HG03571 (cell line): Measurements from ENCODE around the gene GSG1L.

Experiments used
- ATAC-seq: cut with Tn5 transposase; IDR thresholded peaks from one replicate; pipeline ENCODE4 v1.9.1; 2021; ENCODE audit not compliant: unreplicated experiment

The GSG1L gene

GRCh38 chr16:28092721-28093384, 29.3 kb upstream of the GSG1L start:
- no peak for ATAC-seq

- no peak for ATAC-seq
Observed at GRCh38 chr16:28091656-28092055, 28.1 kb upstream of the GSG1L start.

- ATAC-seq = no peak
Observed at GRCh38 chr16:28090646-28091377, 27.3 kb upstream of the GSG1L start.

- ATAC-seq = no peak
Observed at GRCh38 chr16:28089992-28090365, 26.5 kb upstream of the GSG1L start.

GRCh38 chr16:28089205-28089991, 25.9 kb upstream of the GSG1L start:
- ATAC-seq = no peak

GRCh38 chr16:28087675-28088300, 24.3 kb upstream of the GSG1L start:
- no peak for ATAC-seq

GRCh38 chr16:28087140-28087660, 23.7 kb upstream of the GSG1L start:
- no peak for ATAC-seq

GRCh38 chr16:28086186-28087139, 22.9 kb upstream of the GSG1L start:
- no peak for ATAC-seq

- ATAC-seq = no peak
Observed at GRCh38 chr16:28085389-28086171, 22.1 kb upstream of the GSG1L start.

- no peak for ATAC-seq
Observed at GRCh38 chr16:28084209-28084608, 20.7 kb upstream of the GSG1L start.

- ATAC-seq = no peak
Observed at GRCh38 chr16:28082624-28083023, 19.1 kb upstream of the GSG1L start.

- no peak for ATAC-seq
Observed at GRCh38 chr16:28081391-28081968, 18.0 kb upstream of the GSG1L start.

- no peak for ATAC-seq
Observed at GRCh38 chr16:28078261-28078660, 14.7 kb upstream of the GSG1L start.

GRCh38 chr16:28073836-28074235, 10.3 kb upstream of the GSG1L start:
- no peak for ATAC-seq

GRCh38 chr16:28072087-28072486, 8.6 kb upstream of the GSG1L start:
- ATAC-seq = no peak

- ATAC-seq = no peak
Observed at GRCh38 chr16:28069971-28070794, 6.7 kb upstream of the GSG1L start.

GRCh38 chr16:28068976-28069375, 5.5 kb upstream of the GSG1L start:
- ATAC-seq = no peak
